ENCODE results near the gene MBNL2.
A peak's percentile ranks its signal among the peaks of the same experiment; 100 is the strongest.

MBNL2 gene

GRCh38 chr13:97432232-97432916 lies 210.2 kb downstream of the MBNL2 start:
- no peak for DNase-seq

- peak; percentile 100 for DNase-seq
Measured at GRCh38 chr13:97432917-97433726, 211.0 kb downstream of the MBNL2 start.

- DNase-seq, result peak; percentile 93
Measured at GRCh38 chr13:97433727-97434396, 211.7 kb downstream of the MBNL2 start, which contains the start of gene RAP2A. TSS of gene RAP2A (plus strand) at chr13:97434169. CDS start at chr13:97434471, 302 bp downstream.

- DNase-seq, result peak; percentile 39
Measured at GRCh38 chr13:97434397-97435201, 212.5 kb downstream of the MBNL2 start.

GRCh38 chr13:97435323-97435722 lies 213.2 kb downstream of the MBNL2 start:
- DNase-seq, result no peak

- no peak for DNase-seq
Measured at GRCh38 chr13:97435794-97436193, 213.7 kb downstream of the MBNL2 start.

GRCh38 chr13:97436845-97437244 lies 214.7 kb downstream of the MBNL2 start:
- DNase-seq, result no peak

GRCh38 chr13:97437729-97438128 lies 215.6 kb downstream of the MBNL2 start:
- no peak for DNase-seq

GRCh38 chr13:97438856-97439595 lies 216.9 kb downstream of the MBNL2 start:
- DNase-seq, result no peak

GRCh38 chr13:97440598-97441170 lies 218.6 kb downstream of the MBNL2 start:
- DNase-seq, result peak; percentile 24

GRCh38 chr13:97441368-97441767 lies 219.2 kb downstream of the MBNL2 start:
- DNase-seq, result no peak
